Amygdala (tissue), 56 donors: ENCODE measurements around the gene SH3RF2.

Experiments used
- DNase-seq, 56 donors: peaks; one replicate each; lab custom pipeline; 2025; lab: John Stamatoyannopoulos, UW

The SH3RF2 gene

GRCh38 chr5:146032911-146033310 is 96.5 kb downstream of the SH3RF2 start:
- no peak for DNase-seq

DNA sequence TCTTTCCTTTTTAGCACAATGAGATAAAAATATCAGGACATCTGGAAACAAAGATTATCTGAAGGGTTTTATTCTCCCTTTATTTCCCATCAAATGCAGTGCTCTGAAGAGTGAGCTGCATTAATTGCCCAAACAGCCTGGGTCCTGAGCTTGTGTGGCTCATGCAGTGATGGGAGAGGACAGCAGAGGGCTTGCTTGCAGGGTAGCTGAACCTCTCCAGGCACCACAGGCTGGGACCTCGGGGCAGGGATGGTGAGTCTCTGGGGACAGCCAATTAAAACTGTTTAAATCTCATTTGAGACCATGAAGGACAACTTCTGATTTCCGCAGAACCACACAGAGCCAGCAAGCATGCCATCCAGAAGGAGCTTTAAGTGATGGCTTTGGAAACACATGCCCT is 97.7 kb downstream of the SH3RF2 start:
- no peak for DNase-seq

- DNase-seq = no peak
Observed at GRCh38 chr5:146034605-146035004, 98.2 kb downstream of the SH3RF2 start.

DNA sequence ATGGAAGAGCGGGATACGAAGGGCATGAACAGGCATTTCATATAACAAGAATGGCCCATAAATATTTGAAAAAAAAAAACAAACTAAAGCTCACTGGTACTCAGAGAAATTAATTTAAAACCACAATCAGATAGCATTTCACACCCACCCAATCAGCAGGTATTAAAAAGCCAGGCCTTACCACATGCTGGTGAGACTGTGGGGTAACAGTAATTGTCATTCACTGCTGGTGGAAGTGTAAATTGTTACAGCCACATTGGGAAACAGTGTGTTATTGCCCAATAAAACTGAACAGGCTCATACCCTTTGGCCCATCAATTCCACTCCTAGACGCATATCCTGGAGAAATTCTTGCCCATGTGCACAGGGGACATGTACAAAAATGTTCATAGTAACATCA is 103.0 kb downstream of the SH3RF2 start:
- DNase-seq = no peak

- DNase-seq = no peak
Observed at GRCh38 chr5:146040527-146040926, 104.1 kb downstream of the SH3RF2 start.

DNA sequence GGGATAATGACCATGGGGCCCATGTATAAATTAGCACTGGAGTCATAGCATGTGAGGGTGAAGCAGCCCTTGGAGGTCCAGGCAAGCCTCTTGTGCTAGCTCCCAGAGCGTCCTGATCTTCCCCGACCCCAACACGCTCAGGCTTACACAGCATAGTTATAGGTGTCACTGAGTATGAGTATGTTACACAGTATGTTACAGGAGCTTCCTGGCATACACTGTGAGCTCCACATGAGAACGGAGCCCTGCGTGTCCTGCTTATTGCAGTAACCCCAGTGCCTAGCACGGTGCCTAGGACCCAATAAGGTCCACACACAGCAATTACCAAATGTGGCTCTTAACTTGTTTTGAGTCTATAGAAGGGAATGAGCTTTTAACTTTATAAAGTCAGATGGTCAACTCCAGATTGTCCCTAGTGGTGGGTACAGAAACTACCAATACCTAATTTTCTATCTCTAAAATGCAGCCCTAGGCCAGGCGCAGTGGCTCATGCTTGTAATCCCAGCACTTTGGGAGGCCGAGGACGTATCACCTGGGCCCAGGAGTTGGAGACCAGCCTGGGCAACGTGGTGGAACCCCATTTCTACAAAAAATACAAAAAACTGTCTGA is 104.9 kb downstream of the SH3RF2 start:
- DNase-seq = no peak

- no peak for DNase-seq
Observed at GRCh38 chr5:146042628-146043279, 106.4 kb downstream of the SH3RF2 start.

- no peak for DNase-seq
Observed at GRCh38 chr5:146043722-146044121, 107.3 kb downstream of the SH3RF2 start.

- no peak for DNase-seq
Observed at GRCh38 chr5:146047396-146047795, 111.0 kb downstream of the SH3RF2 start.

- peak in 25 of 56 donors; percentile 1 to 66 (median 10) for DNase-seq
Observed at GRCh38 chr5:146048994-146049703, 112.8 kb downstream of the SH3RF2 start.

DNA sequence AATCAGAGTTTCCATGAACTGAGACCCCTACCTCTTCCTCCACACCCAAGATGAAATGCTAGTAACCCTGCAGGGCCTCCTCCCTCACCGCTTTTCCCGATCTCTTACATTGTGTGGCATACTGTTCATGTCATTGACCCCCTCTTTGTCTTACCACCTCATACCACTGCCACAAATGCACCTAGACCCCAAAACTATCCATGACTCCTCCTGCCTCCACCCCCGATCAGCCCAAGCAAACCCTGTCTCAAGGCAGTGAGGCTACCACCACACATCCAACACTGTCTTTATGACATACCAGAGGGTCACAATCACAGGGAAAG is 113.3 kb downstream of the SH3RF2 start:
- no peak for DNase-seq

DNA sequence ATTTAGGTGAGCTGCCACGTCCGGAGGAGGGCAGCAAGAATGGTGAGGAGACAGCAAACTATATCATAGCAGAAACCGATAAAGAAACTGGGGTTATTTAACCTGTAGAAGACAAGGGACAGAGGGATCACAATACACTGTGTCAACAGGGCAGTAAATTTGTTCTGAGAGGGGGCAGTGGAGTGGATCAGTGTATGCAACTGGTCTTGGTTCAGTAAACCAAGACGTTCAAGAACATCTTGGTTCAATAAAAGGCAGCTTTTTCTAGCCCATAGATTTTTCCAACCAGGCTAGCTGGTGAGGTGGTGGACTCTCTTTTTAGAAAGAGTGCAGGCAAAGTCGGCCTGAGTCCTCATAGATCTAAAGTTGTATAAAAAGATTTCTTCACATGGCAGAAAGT is 113.7 kb downstream of the SH3RF2 start:
- DNase-seq = no peak

GRCh38 chr5:146051678-146052077 is 115.3 kb downstream of the SH3RF2 start:
- DNase-seq = peak in 2 of 56 donors; percentile 11 to 23

- no peak for DNase-seq
Observed at GRCh38 chr5:146052780-146053179, 116.4 kb downstream of the SH3RF2 start.

DNA sequence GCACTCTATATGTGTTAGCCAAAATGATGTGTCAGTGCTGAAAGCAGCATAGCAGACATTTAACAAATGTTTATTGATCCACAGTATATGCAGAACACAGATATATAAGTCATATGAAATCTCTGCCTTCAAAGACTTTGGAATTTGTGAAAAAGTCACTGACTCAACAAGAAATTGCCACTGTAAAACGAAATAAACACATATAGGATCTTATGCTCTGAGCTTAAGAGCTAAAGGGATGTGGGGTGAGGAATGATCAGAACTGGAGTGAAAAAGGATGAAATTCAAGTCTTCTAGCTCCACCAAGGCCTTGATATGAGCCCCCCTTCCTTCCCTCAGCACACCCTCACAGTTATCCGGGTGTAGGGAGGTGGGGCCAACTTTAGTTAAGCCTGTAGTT is 119.1 kb downstream of the SH3RF2 start:
- no peak for DNase-seq

DNA sequence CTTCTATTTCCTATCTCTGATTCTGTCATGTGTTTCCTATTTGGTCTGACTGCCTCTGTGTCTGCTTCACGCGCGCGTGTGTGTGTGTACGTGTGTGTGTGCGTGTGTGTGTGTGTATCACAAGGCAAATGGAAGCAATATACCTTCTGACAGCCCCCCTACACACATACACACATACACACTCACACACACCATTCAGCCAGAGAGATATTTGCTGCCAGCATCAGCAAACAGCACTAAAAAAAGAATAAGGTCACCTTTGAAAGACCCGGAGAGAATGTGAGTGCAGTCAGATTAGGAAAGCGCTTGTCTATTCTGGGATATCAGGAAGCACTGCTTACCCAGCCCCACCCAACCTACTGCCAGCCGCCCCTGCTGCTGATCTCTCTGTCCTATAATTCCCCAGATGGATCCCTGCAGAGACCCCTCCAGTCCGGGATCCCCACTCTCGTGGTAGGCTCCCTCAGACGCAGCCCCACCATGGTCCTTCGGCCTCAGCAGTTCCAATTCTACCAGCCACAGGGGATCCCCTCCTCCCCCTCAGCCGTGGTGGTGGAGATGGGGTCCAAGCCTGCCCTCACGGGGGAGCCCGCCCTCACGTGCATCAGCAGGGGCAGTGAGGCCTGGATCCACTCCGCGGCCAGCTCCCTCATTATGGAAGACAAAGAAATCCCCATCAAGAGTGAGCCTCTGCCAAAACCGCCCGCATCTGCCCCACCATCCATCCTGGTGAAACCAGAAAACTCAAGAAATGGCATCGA is 123.3 kb downstream of the SH3RF2 start:
- DNase-seq = no peak

DNA sequence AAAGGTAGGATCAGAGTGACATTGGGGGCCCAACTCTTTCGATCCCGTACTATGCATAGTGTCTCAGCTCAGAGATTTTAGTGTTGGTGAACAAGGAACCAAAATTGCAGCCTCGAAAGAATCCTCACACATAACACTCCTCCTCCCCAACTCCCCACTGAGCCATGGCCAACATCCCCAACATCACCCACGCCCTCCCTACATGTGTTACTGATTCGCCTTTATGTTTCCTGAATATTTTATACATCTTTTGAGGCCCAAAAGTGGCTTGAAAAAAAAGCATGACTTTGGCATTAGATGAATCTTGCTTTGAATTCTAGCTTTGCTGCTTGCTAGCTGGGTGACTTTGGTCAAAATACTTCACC is 123.8 kb downstream of the SH3RF2 start:
- DNase-seq = no peak

DNA sequence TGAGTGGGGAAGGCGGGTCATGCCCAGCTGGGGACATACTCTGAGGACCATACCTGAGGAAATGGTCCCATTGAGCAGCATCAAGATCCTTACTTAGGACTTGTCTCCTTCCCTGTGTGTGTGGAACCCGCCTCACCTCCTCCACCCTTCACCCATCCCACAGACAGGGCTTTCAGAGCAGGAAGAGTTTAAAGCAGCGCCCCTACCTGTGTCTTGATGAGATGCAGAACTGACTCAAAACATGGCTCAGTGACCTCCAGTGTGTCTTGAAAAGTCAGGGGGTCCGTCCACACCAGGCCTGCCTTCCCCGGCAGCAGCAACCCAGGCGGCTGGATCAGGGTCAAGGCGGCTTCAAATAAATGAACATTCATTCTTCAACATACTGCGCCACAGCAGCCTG is 130.6 kb downstream of the SH3RF2 start:
- no peak for DNase-seq

DNA sequence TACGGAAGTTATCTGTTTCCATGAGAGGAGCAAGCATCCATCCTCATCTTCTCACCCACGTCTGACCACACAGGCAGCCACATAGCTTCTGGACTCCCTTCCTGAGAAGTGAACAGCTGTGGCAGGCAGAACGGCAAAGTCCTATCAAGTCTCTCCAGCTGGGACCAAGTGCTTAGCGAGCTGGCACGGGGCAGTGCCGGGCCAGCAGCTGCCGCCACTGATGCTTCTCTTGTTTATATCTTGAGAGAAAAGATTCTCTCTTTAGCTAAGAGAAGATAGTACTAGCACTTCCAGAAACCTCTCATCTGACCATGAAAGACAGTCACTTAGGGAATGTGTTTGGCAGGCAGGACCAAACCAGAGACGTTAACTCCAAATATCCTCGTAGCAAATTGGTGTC is 131.8 kb downstream of the SH3RF2 start:
- DNase-seq = peak in 2 of 56 donors; percentile 2 to 8

- DNase-seq = no peak
Observed at GRCh38 chr5:146068977-146069779, 132.8 kb downstream of the SH3RF2 start.

DNA sequence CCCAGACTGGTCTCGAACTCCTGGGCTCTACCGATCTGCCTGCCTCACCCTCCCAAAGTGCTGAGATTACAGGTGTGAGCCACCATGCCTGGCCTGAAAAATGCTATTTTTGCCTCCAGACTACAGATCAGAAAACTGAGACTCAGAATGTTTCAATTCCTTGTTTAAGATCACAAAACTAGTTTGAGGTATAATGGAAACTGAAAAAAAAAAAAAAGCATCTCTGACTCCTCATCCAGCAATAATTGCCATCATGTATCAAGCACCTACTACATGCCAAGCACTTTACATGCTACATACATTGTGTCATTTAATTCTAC is 133.4 kb downstream of the SH3RF2 start:
- DNase-seq = no peak
